ENCODE data around the gene LNPK. TPM values are rescaled to one million over a fixed set of nuclear protein-coding genes. Genes with fewer than 3 reads are reported as not detected.
"Not testable (repeated sequence)": the region's sequence is repeated elsewhere in the genome, so short reads cannot be mapped to it uniquely, and the experiment has no call there.

LNPK gene
- total RNA-seq, 1 experiment from 2014 or later, result 21.9 TPM

- POLR2A ChIA-PET (ENCODE audit: unreplicated experiment), result no interaction called here
Measured at GRCh38 chr2:175918935-175919334, 83.1 kb downstream of the LNPK start.

GRCh38 chr2:175914846-175915245, 87.2 kb downstream of the LNPK start:
- no peaks in the 10 kb centered on the region for H3K27me3 ChIP-seq (ENCODE audit: low read length)
- no peaks in the 10 kb centered on the region for H3K9me3 ChIP-seq (ENCODE audit: low read length)
- no peaks in the 10 kb centered on the region for H3K36me3 ChIP-seq (ENCODE audit: low read depth, low read length)
- no peaks in the 10 kb centered on the region for H3K9me2 ChIP-seq (replicated peaks; ENCODE audit: low read length)
- no TSS peak for BruUV-seq (replicated peaks)
- H3K4me3 ChIP-seq (ENCODE audit: low read length), result no peak overlapping the region
- no peak for TF ChIP-seq EZH2phosphoT487 (IDR thresholded peaks at IDR 0.05; ENCODE audit: borderline replicate concordance, low read length)
- TF ChIP-seq, protein P1, sequence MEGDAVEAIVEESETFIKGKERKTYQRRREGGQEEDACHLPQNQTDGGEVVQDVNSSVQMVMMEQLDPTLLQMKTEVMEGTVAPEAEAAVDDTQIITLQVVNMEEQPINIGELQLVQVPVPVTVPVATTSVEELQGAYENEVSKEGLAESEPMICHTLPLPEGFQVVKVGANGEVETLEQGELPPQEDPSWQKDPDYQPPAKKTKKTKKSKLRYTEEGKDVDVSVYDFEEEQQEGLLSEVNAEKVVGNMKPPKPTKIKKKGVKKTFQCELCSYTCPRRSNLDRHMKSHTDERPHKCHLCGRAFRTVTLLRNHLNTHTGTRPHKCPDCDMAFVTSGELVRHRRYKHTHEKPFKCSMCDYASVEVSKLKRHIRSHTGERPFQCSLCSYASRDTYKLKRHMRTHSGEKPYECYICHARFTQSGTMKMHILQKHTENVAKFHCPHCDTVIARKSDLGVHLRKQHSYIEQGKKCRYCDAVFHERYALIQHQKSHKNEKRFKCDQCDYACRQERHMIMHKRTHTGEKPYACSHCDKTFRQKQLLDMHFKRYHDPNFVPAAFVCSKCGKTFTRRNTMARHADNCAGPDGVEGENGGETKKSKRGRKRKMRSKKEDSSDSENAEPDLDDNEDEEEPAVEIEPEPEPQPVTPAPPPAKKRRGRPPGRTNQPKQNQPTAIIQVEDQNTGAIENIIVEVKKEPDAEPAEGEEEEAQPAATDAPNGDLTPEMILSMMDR (conservative IDR thresholded peaks at IDR 0.05; ENCODE audit: low read depth, low read length), result no peak
- H2AFZ ChIP-seq (ENCODE audit: low read length), result no peak overlapping the region
- intact Hi-C loops (cut with micrococcal nuclease), result no loop called here
- no peak overlapping the region for H3K27ac ChIP-seq (ENCODE audit: low read length)
- H3K4me2 ChIP-seq (ENCODE audit: low read length), result no peak overlapping the region
- no peaks in the 10 kb centered on the region for H3K79me2 ChIP-seq (ENCODE audit: low read length)
- DNase-seq (no peak), ATAC-seq (no peak)
- H3F3A ChIP-seq (ENCODE audit: low read length, unreplicated experiment), result no peaks in the 10 kb centered on the region
- H3K9ac ChIP-seq (ENCODE audit: low read length), result no peak overlapping the region
- CTCF ChIA-PET, result no interaction called here
- no peaks in the 10 kb centered on the region for H4K20me1 ChIP-seq (ENCODE audit: low read length)
- POLR2A ChIA-PET (ENCODE audit: unreplicated experiment), result no interaction called here
- H3K4me1 ChIP-seq (ENCODE audit: insufficient read depth, low read length), result no peaks in the 10 kb centered on the region

More at GRCh38 chr2:175918935-175919334, 83.1 kb downstream of the LNPK start:
- Histone ChIP-seq H3K27ac (ENCODE audit: low read length) (no peak overlapping the region), H3K27me3 (ENCODE audit: low read length) (no peaks in the 10 kb centered on the region), H4K20me1 (ENCODE audit: low read length) (no peaks in the 10 kb centered on the region), H3K4me1 (ENCODE audit: insufficient read depth, low read length) (no peaks in the 10 kb centered on the region), H3K9me2 (replicated peaks; ENCODE audit: low read length) (no peaks in the 10 kb centered on the region), H3K79me2 (ENCODE audit: low read length) (no peaks in the 10 kb centered on the region), H3K9me3 (ENCODE audit: low read length) (no peaks in the 10 kb centered on the region), H3F3A (ENCODE audit: low read length, unreplicated experiment) (no peaks in the 10 kb centered on the region), H2AFZ (ENCODE audit: low read length) (no peak overlapping the region), H3K4me3 (ENCODE audit: low read length) (no peak overlapping the region), H3K4me2 (ENCODE audit: low read length) (no peak overlapping the region), H3K9ac (ENCODE audit: low read length) (no peak overlapping the region), H3K36me3 (ENCODE audit: low read depth, low read length) (no peaks in the 10 kb centered on the region)
- ATAC-seq (no peak), DNase-seq (no peak)
- intact Hi-C loops (cut with micrococcal nuclease), result no loop called here
- TF ChIP-seq, protein P1 (conservative IDR thresholded peaks at IDR 0.05; ENCODE audit: low read depth, low read length), result no peak
- TF ChIP-seq EZH2phosphoT487 (IDR thresholded peaks at IDR 0.05; ENCODE audit: borderline replicate concordance, low read length), result no peak
- TF ChIP-seq EZH2 (IDR thresholded peaks at IDR 0.05; ENCODE audit: low read length, unreplicated experiment), result no peak
- CTCF ChIA-PET, result no interaction called here
- BruUV-seq (replicated peaks), result no TSS peak

DNA sequence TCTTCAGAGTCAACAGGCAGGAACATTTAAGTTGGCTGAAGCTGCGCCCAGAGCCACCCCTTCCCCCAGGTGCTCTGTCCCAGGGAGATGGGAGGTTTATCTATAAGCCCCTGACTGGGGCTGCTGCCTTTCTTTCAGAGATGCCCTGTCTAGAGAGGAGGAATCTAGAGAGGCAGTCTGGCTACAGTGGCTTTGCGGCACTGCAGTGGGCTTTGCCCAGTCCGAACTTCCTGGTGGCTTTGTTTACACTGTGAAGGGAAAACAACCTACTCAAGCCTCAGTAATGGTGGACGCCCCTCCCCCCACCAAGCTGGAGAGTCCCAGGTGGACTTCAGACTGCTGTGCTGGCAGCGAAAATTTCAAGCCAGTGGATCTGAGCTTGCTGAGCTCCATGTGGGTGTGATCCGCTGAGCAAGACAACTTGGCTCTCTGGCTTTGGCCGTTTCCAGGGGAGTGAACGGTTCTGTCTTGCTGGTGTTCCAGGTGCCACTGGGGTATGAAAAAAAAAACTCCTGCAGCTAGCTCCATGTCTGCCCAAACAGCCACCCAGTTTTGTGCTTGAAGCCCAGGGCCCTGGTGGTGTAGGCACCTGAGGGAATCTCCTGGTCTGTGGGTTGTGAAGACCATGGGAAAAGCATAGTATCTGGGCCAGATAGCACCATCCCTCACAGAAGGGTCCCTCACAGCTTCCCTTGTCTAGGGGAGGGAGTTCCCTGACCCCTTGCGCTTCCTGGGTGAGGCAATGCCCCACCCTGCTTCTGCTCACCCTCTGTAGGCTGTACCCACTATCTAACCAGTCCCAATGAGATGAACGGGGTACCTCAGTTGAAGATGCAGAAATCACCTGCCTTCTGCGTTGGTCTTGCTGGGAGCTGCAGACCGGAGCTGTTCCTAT, 88.0 kb downstream of the LNPK start:
- H3K36me3 ChIP-seq (ENCODE audit: low read depth, low read length); H3K9ac ChIP-seq (ENCODE audit: low read length); intact Hi-C loops (cut with micrococcal nuclease); H3K4me2 ChIP-seq (ENCODE audit: low read length); DNase-seq; H3K4me1 ChIP-seq (ENCODE audit: insufficient read depth, low read length); ATAC-seq; H3K4me3 ChIP-seq (ENCODE audit: low read length); BruUV-seq (replicated peaks); H4K20me1 ChIP-seq (ENCODE audit: low read length); H3F3A ChIP-seq (ENCODE audit: low read length, unreplicated experiment); CTCF ChIA-PET; H3K27ac ChIP-seq (ENCODE audit: low read length); H3K9me2 ChIP-seq (replicated peaks; ENCODE audit: low read length); H3K9me3 ChIP-seq (ENCODE audit: low read length); H2AFZ ChIP-seq (ENCODE audit: low read length); H3K27me3 ChIP-seq (ENCODE audit: low read length); POLR2A ChIA-PET (ENCODE audit: unreplicated experiment); H3K79me2 ChIP-seq (ENCODE audit: low read length): not testable (repeated sequence)

DNA sequence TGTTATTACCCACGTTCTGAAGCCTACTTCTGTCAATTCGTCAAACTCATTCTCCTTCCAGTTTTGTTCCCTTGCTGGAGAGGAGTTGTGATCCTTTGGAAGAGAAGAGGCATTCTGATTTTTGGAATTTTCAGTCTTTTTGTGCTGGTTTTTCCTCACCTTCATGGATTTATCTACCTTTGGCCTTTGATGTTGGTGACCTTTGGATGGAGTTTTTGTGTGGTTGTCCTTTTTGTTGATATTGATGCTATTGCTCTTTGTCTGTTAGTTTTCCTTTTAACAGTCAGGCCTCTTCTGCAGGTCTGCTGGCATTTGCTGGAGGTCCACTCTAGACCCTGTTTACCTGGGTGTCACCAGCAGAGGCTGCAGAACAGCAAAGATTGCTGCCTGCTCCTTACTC, 88.8 kb downstream of the LNPK start:
- BruUV-seq (replicated peaks); CTCF ChIA-PET; H3K9ac ChIP-seq (ENCODE audit: low read length); POLR2A ChIA-PET (ENCODE audit: unreplicated experiment); H2AFZ ChIP-seq (ENCODE audit: low read length); DNase-seq; H3K4me1 ChIP-seq (ENCODE audit: insufficient read depth, low read length); H3K9me3 ChIP-seq (ENCODE audit: low read length); H3K36me3 ChIP-seq (ENCODE audit: low read depth, low read length); H4K20me1 ChIP-seq (ENCODE audit: low read length); H3F3A ChIP-seq (ENCODE audit: low read length, unreplicated experiment); H3K27me3 ChIP-seq (ENCODE audit: low read length); intact Hi-C loops (cut with micrococcal nuclease); ATAC-seq; H3K9me2 ChIP-seq (replicated peaks; ENCODE audit: low read length); H3K4me2 ChIP-seq (ENCODE audit: low read length); H3K79me2 ChIP-seq (ENCODE audit: low read length); H3K27ac ChIP-seq (ENCODE audit: low read length); H3K4me3 ChIP-seq (ENCODE audit: low read length): not testable (repeated sequence)
